ENCODE results near the gene PTPRR.

Gene PTPRR

DNA sequence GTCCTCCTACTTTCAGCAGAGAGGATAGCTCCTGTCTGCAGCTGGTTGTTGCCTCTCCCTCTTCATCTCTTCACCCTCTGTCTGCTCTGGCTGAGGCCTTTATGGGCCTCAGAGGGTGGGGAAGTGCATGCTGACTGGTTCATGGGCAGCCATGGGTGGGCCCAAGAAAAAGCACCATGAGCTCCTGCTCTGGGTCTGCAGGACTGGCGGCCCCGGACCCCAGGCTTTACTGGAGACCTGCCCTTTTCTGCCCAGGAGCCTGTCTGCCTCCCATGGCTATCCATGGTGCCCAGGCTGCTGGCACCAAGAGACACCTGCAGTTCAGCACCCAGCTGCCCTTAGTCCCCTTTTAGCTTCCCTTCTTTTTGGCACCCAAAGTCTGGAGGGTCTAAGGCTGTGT, 137.1 kb downstream of the PTPRR start:
- TF ChIP-seq TCF4 (CRISPR knock-in tag; IDR thresholded peaks at IDR 0.05; ENCODE audit: borderline replicate concordance) (no peak), ESRRG (CRISPR knock-in tag; IDR thresholded peaks at IDR 0.05) (no peak), POU6F1 (CRISPR knock-in tag; IDR thresholded peaks at IDR 0.05; ENCODE audit: borderline replicate concordance, low read depth) (no peak), ZFP30 (CRISPR knock-in tag; IDR thresholded peaks at IDR 0.05) (no peak), PPARA (CRISPR knock-in tag; IDR thresholded peaks at IDR 0.05; ENCODE audit: borderline replicate concordance) (no peak), ZNF8 (CRISPR knock-in tag; IDR thresholded peaks at IDR 0.05) (no peak), ISL1 (CRISPR knock-in tag; IDR thresholded peaks at IDR 0.05) (no peak), ZFP3 (CRISPR knock-in tag; IDR thresholded peaks at IDR 0.05) (no peak), CSDC2 (CRISPR knock-in tag; IDR thresholded peaks at IDR 0.05) (no peak), ARNTL (CRISPR knock-in tag; IDR thresholded peaks at IDR 0.05; ENCODE audit: borderline replicate concordance, low read depth) (no peak), ZC3H10 (CRISPR knock-in tag; IDR thresholded peaks at IDR 0.05) (no peak), GLIS3 (CRISPR knock-in tag; IDR thresholded peaks at IDR 0.05) (no peak), RARB (CRISPR knock-in tag; IDR thresholded peaks at IDR 0.05) (no peak), SNAI2 (CRISPR knock-in tag; IDR thresholded peaks at IDR 0.05) (no peak), OSR1 (CRISPR knock-in tag; IDR thresholded peaks at IDR 0.05) (no peak), BACH2 (CRISPR knock-in tag; IDR thresholded peaks at IDR 0.05; ENCODE audit: borderline replicate concordance) (no peak), PATZ1 (CRISPR knock-in tag; IDR thresholded peaks at IDR 0.05; ENCODE audit: borderline replicate concordance) (no peak), TOX (CRISPR knock-in tag; IDR thresholded peaks at IDR 0.05; ENCODE audit: borderline replicate concordance) (no peak), ZNF565 (CRISPR knock-in tag; conservative IDR thresholded peaks at IDR 0.05; ENCODE audit: low read depth) (no peak)
- TF ChIP-seq, protein P1, sequence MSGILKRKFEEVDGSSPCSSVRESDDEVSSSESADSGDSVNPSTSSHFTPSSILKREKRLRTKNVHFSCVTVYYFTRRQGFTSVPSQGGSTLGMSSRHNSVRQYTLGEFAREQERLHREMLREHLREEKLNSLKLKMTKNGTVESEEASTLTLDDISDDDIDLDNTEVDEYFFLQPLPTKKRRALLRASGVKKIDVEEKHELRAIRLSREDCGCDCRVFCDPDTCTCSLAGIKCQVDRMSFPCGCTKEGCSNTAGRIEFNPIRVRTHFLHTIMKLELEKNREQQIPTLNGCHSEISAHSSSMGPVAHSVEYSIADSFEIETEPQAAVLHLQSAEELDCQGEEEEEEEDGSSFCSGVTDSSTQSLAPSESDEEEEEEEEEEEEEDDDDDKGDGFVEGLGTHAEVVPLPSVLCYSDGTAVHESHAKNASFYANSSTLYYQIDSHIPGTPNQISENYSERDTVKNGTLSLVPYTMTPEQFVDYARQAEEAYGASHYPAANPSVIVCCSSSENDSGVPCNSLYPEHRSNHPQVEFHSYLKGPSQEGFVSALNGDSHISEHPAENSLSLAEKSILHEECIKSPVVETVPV (CRISPR knock-in tag; IDR thresholded peaks at IDR 0.05) = no peak
- no peak for ATAC-seq

DNA sequence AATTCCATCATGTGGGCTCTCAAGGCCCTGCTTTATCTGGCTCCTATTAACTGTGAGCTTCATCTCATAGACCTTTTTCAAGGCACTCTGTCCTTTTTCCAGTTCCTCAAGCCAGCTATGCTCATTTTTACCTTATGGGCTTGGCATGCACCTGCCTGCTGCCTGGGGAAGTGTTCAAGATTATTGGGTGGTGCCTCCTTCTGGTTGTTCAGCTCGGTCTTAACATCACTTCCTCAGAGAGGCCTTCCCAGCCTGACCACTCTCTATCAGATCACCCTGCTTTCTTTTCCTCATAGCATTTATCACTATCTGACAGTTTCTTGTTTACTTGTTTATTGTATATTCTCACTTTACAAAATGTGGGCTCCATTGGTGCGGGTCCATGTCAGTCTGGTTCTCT, 141.3 kb downstream of the PTPRR start:
- ATAC-seq = no peak
- TF ChIP-seq ZNF70 (CRISPR knock-in tag; IDR thresholded peaks at IDR 0.05) = no peak
- TF ChIP-seq, protein P1 (CRISPR knock-in tag; IDR thresholded peaks at IDR 0.05) = no peak
- no peak for TF ChIP-seq CSDC2 (CRISPR knock-in tag; IDR thresholded peaks at IDR 0.05)
- TF ChIP-seq, protein P2, sequence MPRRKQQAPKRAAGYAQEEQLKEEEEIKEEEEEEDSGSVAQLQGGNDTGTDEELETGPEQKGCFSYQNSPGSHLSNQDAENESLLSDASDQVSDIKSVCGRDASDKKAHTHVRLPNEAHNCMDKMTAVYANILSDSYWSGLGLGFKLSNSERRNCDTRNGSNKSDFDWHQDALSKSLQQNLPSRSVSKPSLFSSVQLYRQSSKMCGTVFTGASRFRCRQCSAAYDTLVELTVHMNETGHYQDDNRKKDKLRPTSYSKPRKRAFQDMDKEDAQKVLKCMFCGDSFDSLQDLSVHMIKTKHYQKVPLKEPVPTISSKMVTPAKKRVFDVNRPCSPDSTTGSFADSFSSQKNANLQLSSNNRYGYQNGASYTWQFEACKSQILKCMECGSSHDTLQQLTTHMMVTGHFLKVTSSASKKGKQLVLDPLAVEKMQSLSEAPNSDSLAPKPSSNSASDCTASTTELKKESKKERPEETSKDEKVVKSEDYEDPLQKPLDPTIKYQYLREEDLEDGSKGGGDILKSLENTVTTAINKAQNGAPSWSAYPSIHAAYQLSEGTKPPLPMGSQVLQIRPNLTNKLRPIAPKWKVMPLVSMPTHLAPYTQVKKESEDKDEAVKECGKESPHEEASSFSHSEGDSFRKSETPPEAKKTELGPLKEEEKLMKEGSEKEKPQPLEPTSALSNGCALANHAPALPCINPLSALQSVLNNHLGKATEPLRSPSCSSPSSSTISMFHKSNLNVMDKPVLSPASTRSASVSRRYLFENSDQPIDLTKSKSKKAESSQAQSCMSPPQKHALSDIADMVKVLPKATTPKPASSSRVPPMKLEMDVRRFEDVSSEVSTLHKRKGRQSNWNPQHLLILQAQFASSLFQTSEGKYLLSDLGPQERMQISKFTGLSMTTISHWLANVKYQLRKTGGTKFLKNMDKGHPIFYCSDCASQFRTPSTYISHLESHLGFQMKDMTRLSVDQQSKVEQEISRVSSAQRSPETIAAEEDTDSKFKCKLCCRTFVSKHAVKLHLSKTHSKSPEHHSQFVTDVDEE (CRISPR knock-in tag; IDR thresholded peaks at IDR 0.05) = no peak
- no peak for TF ChIP-seq GLIS3 (CRISPR knock-in tag; IDR thresholded peaks at IDR 0.05)
- no peak for TF ChIP-seq POU6F1 (CRISPR knock-in tag; IDR thresholded peaks at IDR 0.05; ENCODE audit: borderline replicate concordance, low read depth)
- no peak for TF ChIP-seq ZC3H10 (CRISPR knock-in tag; IDR thresholded peaks at IDR 0.05)
- no peak for TF ChIP-seq SNAI2 (CRISPR knock-in tag; IDR thresholded peaks at IDR 0.05)
- no peak for TF ChIP-seq ZFP30 (CRISPR knock-in tag; IDR thresholded peaks at IDR 0.05)
- no peak for TF ChIP-seq CREB5 (CRISPR knock-in tag; IDR thresholded peaks at IDR 0.05; ENCODE audit: low read depth)
- TF ChIP-seq ARNTL (CRISPR knock-in tag; IDR thresholded peaks at IDR 0.05; ENCODE audit: borderline replicate concordance, low read depth) = no peak
- TF ChIP-seq TCF4 (CRISPR knock-in tag; IDR thresholded peaks at IDR 0.05; ENCODE audit: borderline replicate concordance) = no peak

Data from SK-N-SH treated with all-trans-retinoic acid at 6 μM for 48 hours (cell line).